ENCODE results near the gene GH2.

GRCh38 chr17:63833026-63833740 lies 48.6 kb downstream of the GH2 start:
- no peak for TF ChIP-seq CTCF (IDR thresholded peaks at IDR 0.05; ENCODE audit: poor library complexity, severe bottlenecking)
- no peak for TF ChIP-seq POLR2AphosphoS5 (IDR thresholded peaks at IDR 0.05)
- no peak for TF ChIP-seq EZH2 (IDR thresholded peaks at IDR 0.05; ENCODE audit: borderline replicate concordance, insufficient read depth, low read length, poor library complexity, severe bottlenecking)
- no peak for TF ChIP-seq EP300 (conservative IDR thresholded peaks at IDR 0.05; ENCODE audit: poor library complexity, severe bottlenecking)

All from neural cell (in vitro differentiated cells).